GM12892 (cell line): ENCODE measurements around the gene CLMN.

ENCODE experiments used
- POLR2A ChIP-seq: IDR thresholded peaks from 2 replicates; pipeline ENCODE4 v1.6.1; 2011; ENCODE audit warnings: low read depth, low read length, control low read depth
- POLR2AphosphoS5 ChIP-seq: IDR thresholded peaks from 2 replicates; pipeline ENCODE4 v1.6.1; 2011; ENCODE audit warnings: low read depth, low read length, control low read depth

GRCh38 chr14:95235351-95235750 is 84.4 kb downstream of the CLMN start:
- TF ChIP-seq POLR2AphosphoS5 (no peak), POLR2A (no peak)
